ENCODE measurements around the gene MAP4K3.
"Not testable (repeated sequence)": the region's sequence is repeated elsewhere in the genome, so short reads cannot be mapped to it uniquely, and the experiment has no call there.

MAP4K3 gene

GRCh38 chr2:39289609-39290008, 147.5 kb downstream of the MAP4K3 start:
- DNase-seq, result no peak

- DNase-seq, result no peak
These were observed 153.5 kb downstream of the MAP4K3 start for GRCh38 chr2:39283561-39283960.

- no peak for DNase-seq
These were observed 155.7 kb downstream of the MAP4K3 start for GRCh38 chr2:39281391-39281790.

GRCh38 chr2:39275016-39275415, 162.1 kb downstream of the MAP4K3 start:
- DNase-seq, result no peak

GRCh38 chr2:39269941-39270340, 167.1 kb downstream of the MAP4K3 start:
- DNase-seq, result no peak

GRCh38 chr2:39266916-39267434, 170.1 kb downstream of the MAP4K3 start:
- DNase-seq, result no peak

- no peak for DNase-seq
These were observed 170.8 kb downstream of the MAP4K3 start for GRCh38 chr2:39266139-39266805.

- DNase-seq, result no peak
These were observed 171.8 kb downstream of the MAP4K3 start for GRCh38 chr2:39265315-39265714.

- no peak for DNase-seq
These were observed 172.4 kb downstream of the MAP4K3 start for GRCh38 chr2:39264733-39265132.

- no peak for DNase-seq
These were observed 177.0 kb downstream of the MAP4K3 start for GRCh38 chr2:39260087-39260486.

- DNase-seq, result no peak
These were observed 181.0 kb downstream of the MAP4K3 start for GRCh38 chr2:39256040-39256439.

- no peak for DNase-seq
These were observed 184.1 kb downstream of the MAP4K3 start for GRCh38 chr2:39252888-39253518.

GRCh38 chr2:39247512-39248043, 189.5 kb downstream of the MAP4K3 start:
- no peak for DNase-seq

GRCh38 chr2:39246382-39246980, 190.6 kb downstream of the MAP4K3 start:
- DNase-seq, result no peak

- peak; percentile 49 for DNase-seq
These were observed 192.0 kb downstream of the MAP4K3 start for GRCh38 chr2:39244963-39245625.

GRCh38 chr2:39244241-39244862, 192.7 kb downstream of the MAP4K3 start:
- not testable (repeated sequence) for DNase-seq

GRCh38 chr2:39243469-39244123, 193.5 kb downstream of the MAP4K3 start, which contains the start of gene CDKL4:
Gene CDKL4 (minus strand): TSS chr2:39243970.
- DNase-seq, result peak; percentile 61

GRCh38 chr2:39241588-39241987, 195.5 kb downstream of the MAP4K3 start:
- DNase-seq, result no peak

GRCh38 chr2:39240758-39241157, 196.3 kb downstream of the MAP4K3 start:
- no peak for DNase-seq

- DNase-seq, result no peak
These were observed 202.3 kb downstream of the MAP4K3 start for GRCh38 chr2:39234754-39235153.

- DNase-seq, result no peak
These were observed 204.9 kb downstream of the MAP4K3 start for GRCh38 chr2:39232141-39232540.

All from activated T-cell treated with anti-CD3 and anti-CD28 coated beads, Interleukin-2, amount 50 U/mL, for 1 hour (primary cell).